ENCODE results near the gene TNS1.

GRCh38 chr2:217822296-217823252 is 180.2 kb downstream of the TNS1 start:
- TF ChIP-seq CTCF (IDR thresholded peaks at IDR 0.05) (peak; percentile 36), EZH2 (IDR thresholded peaks at IDR 0.05) (no peak), EZH2phosphoT487 (IDR thresholded peaks at IDR 0.05) (no peak)
